Measurements from ENCODE around the gene DIS3L2.
A peak's percentile ranks its signal among the peaks of the same experiment; 100 is the strongest.

The DIS3L2 gene

DNA sequence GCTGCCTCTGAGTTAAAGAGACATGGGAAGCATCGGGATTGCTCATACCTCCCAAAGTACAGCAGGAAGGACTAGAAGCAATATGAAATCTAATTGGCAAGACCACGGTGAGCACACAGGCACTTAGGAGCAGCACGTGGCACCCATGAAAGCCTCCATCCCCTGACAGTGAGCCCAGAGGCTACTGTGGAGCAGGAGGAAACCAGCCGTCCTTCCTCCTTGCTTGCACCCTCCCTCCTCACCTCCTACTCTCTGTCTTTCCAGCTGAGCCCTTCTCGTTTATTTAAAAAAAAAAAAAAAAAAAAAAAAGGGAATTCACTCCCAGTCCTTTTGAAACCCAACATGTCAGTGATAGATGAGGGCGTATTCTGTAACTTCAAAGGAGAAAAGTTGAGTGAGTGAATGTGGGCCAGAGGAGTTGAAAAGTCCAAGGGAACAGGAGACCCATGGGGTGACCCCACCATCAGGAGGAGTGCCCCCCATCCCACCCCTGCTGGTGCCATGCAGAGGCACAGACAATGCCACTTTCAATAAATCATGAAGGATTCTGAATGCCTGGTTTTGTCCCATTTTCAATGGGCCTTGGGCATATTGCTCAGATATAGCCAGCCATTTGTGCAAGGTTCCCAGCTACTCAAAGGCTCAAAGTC lies 320.5 kb downstream of the DIS3L2 start:
- DNase-seq = no peak

DNA sequence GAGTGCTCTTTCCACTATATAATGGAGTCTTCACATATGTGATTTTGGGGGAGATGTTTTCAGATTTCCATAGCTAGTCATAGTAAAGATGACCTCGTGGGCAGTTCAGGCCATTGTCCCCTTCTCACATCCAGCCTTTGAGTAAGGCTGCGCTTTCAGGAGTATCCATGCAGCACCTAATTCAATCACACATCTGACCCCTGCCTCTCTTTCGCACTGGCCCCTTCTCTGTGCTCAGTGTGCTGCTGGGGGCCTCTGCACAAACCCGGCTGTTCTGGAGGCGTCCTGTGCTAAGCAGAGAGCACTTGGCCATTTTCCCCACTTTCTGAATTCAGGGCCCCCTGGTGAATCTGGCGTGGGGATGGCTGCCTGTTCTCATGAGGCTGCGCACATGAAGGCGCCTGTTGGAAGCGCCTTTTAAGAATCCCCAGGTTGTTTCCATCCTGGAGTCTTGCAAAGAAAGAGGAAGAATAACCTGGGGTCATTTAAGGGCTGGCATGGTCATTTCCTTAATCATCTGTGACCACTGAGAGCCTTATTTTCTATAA lies 321.1 kb downstream of the DIS3L2 start:
- no peak for DNase-seq

DNA sequence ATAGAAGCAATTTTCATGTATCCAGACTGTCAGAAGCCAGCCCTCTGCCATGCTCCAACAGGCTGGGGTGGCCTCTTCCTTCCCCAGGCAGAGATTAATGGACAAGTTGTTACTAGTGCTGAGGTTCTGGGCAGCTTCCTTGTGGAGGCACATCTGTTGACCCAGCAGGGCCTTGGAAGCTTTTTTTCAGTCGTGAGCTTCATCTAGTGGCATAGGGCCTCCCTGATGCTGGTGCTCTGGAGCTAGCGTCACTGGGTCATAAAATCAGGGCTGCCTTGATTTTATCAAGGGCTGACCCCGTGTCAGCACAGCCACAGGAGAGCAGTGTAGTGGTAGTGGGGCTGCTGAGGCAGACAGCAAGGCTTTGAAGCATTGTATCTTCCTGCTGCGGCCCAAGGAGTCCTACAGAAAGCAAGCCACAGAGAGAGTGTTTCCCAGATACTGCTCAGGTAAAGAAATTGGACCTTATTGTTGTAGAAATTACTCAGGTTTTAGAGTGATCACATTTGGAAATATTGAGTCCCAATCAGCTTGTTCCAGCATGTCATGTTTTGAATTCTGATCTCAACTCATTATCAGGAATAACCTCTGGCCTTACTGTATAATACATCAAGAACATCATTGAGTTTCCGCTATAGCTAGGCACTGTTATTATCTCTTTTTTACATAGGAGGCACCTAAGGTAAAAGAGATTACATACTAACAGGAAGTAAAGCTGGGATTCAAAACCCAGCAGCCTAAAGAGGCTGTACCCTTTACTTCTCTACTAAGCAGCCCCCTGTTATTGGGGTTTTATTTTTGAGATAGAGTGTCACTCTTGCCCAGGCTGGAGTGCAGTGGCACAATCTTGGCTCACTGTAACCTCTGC lies 324.7 kb downstream of the DIS3L2 start:
- DNase-seq = no peak

DNA sequence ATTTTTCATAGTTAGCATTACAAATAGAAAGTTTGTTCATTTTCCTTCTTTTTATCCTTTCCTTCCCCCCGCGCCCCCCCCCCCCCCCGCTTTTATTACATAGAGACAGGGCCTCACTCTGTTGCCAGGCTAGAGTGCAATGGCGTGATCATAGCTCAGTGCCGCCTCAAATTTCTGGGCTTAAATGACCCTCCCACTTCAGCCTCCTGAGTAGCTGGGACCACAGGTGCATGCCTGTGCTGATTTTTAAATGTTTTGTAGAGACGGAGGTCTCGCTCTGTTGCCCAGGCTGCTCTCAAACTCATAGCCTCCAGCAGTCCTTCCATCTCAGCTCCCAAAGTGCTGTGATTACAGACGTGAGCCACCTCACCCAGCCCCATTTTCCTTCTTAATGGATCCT lies 325.8 kb downstream of the DIS3L2 start:
- DNase-seq = no peak

DNA sequence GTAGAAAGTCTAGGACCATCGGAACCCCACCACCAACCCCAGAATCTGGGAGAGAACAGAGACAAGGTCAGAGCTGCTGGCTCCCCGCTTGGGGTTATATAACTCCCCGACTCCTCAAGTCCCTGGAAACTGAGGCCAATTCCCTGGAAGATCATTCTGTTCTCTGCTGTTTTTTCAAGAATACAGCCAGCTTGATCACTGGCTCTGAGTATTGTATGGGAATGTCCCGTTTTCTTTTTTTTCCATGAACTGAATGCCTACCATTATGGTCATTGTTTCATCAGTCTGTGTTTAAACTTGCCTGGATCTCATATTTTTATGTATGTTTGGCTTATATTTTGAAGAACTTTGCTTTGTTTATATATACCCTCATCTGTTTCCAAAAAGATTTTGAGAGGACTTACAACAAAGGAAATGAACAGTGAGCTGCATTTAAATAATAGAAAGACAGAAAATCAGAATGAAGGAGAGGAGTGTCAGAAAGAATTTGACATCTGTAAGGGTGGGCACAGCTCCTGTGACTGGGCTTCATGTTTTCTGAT lies 327.0 kb downstream of the DIS3L2 start:
- DNase-seq = no peak

- no peak for DNase-seq
Measured at GRCh38 chr2:232290668-232291067, 329.2 kb downstream of the DIS3L2 start.

GRCh38 chr2:232291343-232291742 lies 329.8 kb downstream of the DIS3L2 start:
- no peak for DNase-seq

GRCh38 chr2:232292395-232293154 lies 331.1 kb downstream of the DIS3L2 start:
- peak; percentile 76 for DNase-seq

DNA sequence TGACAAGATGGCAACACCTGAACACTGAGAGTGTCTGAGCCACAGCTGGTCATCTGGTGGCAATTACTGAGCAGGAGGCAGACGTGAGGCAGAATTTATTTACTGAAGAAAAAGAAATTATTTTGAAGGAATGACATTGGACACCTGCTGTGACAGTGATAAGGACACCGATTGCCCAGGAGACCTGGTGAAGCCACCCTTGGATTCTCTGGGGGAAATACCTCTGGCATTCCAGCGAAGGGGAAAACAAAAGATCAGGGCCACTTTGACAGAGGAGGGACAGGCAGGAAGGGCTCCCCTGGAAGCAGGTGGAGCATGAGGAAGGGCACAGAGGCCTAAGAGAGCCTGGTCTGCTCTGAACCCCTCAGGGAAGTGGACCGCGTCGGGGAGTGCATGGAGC lies 331.7 kb downstream of the DIS3L2 start:
- no peak for DNase-seq

GRCh38 chr2:232295971-232296370 lies 334.5 kb downstream of the DIS3L2 start:
- DNase-seq = no peak

- DNase-seq = no peak
Measured at GRCh38 chr2:232296776-232297525, 335.4 kb downstream of the DIS3L2 start.

DNA sequence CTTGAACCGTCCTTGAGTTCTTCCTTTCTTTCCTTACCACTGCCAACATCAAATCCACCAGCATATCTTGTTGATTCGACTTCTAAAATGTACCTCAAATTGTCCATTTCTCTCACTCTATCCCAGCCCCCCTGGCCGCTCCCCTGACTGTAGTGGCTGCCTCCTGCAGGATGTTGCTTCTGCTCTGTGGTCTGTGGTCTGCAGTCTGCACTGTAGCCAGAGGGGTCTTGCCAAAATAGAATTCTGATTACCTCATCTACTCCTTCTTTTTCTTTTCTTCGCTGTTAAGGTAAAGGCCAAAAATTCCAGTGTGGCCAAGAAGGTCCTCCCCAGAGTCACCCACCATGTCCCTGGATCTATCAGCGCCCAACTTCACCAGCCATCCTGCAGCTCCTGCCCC lies 337.6 kb downstream of the DIS3L2 start:
- DNase-seq = no peak

GRCh38 chr2:232299927-232300674 lies 338.6 kb downstream of the DIS3L2 start:
- no peak for DNase-seq

DNA sequence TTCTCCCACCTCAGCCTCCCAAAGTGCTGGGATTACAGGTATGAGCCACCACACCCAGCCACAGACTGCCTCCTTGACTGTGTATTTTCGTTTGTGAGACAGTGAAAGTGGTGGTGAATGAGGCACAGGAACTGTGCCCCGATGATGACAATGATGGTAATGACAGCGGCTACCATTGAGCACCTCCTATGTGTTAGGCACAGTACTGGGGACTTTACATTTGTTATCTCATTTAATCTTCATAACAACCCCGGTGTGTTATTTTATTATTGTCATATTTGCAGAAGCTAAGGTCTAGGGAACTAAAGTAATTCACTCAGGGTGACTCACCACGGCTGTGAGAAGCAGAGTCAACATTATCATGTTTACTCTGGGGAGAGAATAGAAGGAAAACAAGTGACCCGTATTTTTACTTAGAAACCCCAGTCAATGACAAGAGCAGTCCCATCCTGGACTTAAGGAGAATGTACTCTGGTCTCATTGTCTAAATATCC lies 339.4 kb downstream of the DIS3L2 start:
- peak; percentile 65 for DNase-seq

- DNase-seq = no peak
Measured at GRCh38 chr2:232304236-232304635, 342.7 kb downstream of the DIS3L2 start.

DNA sequence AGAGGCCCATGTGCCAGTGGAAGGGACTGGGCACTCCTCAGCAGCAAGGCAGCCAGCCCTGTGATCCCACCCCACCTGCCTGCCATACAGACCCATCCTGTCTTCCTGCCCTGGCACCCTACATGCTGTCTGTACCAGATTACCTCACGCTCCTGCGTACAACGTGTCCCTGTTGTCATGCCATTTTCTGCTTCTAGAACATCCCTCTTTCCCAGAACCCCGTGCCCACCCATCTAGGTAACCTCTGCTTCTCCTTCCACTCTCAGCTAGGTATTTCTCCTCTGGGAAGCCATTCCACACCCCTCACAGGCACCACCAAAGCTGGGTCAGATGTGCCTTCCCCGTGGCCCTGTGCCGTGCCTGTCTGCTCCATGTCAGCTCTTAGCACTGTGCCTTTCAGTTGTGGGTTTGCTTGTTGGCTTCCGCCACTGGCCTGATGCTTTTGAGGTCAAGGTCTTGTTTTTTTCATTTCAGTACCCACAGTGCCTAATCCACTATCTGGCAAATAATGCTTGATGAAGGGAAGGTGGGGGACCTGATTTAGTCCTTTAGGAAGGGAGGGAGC lies 345.3 kb downstream of the DIS3L2 start:
- DNase-seq = no peak

DNA sequence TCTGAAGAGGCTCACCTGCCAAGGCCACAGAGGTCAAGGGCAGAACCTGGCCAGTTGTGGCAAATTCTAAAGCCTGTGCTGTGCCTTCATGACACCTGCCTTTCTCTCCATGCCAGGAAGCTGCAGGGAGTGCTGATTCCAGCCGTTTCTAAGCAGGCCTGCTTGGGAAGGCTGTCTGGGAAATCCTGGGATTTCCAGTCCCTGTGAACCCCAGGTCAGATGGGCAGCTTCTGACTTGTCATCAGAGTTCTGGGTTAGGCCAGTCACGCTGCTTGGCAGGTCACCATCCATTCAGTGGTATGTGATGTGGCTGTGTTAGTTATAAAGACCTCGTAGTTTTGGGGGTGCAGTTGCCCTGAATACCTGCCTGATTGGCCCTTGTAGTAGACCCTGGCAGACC lies 346.3 kb downstream of the DIS3L2 start:
- no peak for DNase-seq

DNA sequence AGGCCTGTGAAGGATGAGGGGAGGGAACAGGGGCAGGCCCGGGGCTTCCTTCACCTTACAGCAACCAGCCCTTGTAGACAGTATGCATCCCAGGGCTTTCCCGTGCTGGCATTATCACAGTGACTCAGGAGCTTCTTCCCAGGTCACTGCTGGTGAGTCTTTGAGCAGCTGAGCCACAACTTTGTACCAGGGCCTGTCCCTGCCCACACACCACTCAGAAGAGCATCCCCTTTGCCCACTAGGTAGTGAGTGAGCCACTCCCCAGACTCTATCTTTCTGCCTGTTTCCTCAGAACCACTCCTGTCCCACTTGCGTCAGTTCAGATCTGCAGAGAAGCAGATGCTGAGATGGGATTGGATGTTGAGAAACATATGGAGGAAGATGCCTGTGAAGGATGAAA lies 347.5 kb downstream of the DIS3L2 start:
- no peak for DNase-seq

DNA sequence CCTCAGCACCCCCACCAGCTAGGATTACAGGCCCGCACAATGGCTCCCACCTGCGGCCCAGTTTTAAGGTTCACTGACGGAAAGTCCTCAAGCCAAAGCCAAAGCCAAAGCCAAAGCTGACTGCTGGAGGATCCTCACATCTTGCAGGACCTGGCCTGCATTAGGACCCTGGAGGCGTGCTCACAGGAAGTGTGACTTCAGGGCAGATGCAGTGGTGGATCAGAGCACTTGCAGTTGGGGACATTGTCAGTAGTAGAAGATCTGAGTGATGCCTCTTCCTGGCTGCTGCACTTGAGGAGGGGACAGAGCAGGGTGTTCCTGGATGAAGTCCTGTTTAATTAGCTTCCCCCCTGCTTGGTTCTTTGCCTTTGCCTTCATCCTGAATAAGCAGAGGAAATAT lies 348.1 kb downstream of the DIS3L2 start:
- DNase-seq = no peak

GRCh38 chr2:232310121-232310520 lies 348.6 kb downstream of the DIS3L2 start:
- DNase-seq = no peak

DNA sequence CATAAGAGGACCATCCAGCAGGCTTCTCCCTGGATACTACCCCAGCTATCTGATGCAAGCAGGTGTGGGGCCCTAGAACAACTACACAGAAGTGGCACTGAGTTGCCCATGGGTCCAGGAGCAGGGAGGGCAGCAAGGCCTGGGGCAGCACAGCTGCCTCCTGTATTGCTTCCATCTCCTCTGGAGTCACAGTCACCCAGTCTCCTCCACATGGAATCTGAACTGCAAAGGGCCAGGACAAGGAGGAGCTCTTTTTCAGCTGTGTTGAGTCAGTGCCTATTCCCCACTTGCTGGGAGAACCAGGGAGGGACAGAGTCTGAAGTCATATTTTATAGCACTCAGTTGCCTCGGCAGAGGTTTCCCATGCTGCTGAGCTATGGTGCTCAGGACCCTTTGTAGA lies 349.2 kb downstream of the DIS3L2 start:
- no peak for DNase-seq
